ENCODE data around the gene TAX1BP3. TPM values are rescaled to one million over a fixed set of nuclear protein-coding genes. Genes with fewer than 3 reads are reported as not detected.

The TAX1BP3 gene
- total and polyA plus RNA-seq, 2 experiments from 2014 or later, result 98.7 to 134 TPM

GRCh38 chr17:3693829-3694231, 25.5 kb upstream of the TAX1BP3 start (continued):
- TF ChIP-seq REST (IDR thresholded peaks at IDR 0.05; ENCODE audit: unreplicated experiment), result no peak

- DNase-seq (ENCODE audit: low spot score) (no peak), ATAC-seq (no peak)
- peaks cover 6% of the 10 kb centered on the region; the same call in 1 of the 3 replicates for H3K9me3 Mint-ChIP-seq
- H3K27ac ChIP-seq (ENCODE audit: low read depth), result no peak overlapping the region
- peaks cover 14% of the 10 kb centered on the region for H3K4me1 Mint-ChIP-seq
- H3K9me2 ChIP-seq (ENCODE audit: insufficient read depth), result no peaks in the 10 kb centered on the region
- H3K36me3 ChIP-seq (ENCODE audit: insufficient read depth), result no peaks in the 10 kb centered on the region
- no peaks in the 10 kb centered on the region for H4K20me1 ChIP-seq (replicated peaks; ENCODE audit: insufficient read depth)
- peaks cover 25% of the 10 kb centered on the region for H3K27me3 ChIP-seq (ENCODE audit: insufficient read depth)
- H3K4me3 ChIP-seq, result no peak overlapping the region
- no peaks in the 10 kb centered on the region for H3K36me3 Mint-ChIP-seq (ENCODE audit: low read depth)
- peaks cover 12% of the 10 kb centered on the region for H3F3A ChIP-seq (replicated peaks; ENCODE audit: low read depth)
- peaks cover 26% of the 10 kb centered on the region for H3K27me3 Mint-ChIP-seq (ENCODE audit: insufficient read depth, low read depth, poor library complexity)
- TF ChIP-seq STAT1 (IDR thresholded peaks at IDR 0.05; ENCODE audit: unreplicated experiment) (no peak), ZNF114 (CRISPR knock-in tag; IDR thresholded peaks at IDR 0.05) (no peak), CTCF (conservative IDR thresholded peaks at IDR 0.05; ENCODE audit: low read depth in 2 of 2) (no peak), ZNF331 (CRISPR knock-in tag; IDR thresholded peaks at IDR 0.05; ENCODE audit: low read depth) (no peak), ZNF462 (CRISPR knock-in tag; IDR thresholded peaks at IDR 0.05) (no peak), REST (IDR thresholded peaks at IDR 0.05; ENCODE audit: unreplicated experiment) (no peak), EZH2 (IDR thresholded peaks at IDR 0.05; ENCODE audit: low read depth, unreplicated experiment) (no peak), EZH2phosphoT487 (IDR thresholded peaks at IDR 0.05; ENCODE audit: unreplicated experiment) (no peak)
- peaks cover 16% of the 10 kb centered on the region; the same call in 1 of the 2 replicates for H3K4me1 ChIP-seq (ENCODE audit: insufficient read depth)
- no peak overlapping the region for H3K4me2 ChIP-seq
- H3K27ac Mint-ChIP-seq, result no peak overlapping the region
- no peaks in the 10 kb centered on the region for H3K79me2 ChIP-seq (replicated peaks; ENCODE audit: insufficient read depth)
- no peak overlapping the region for H2AFZ ChIP-seq
- H3K4me3 Mint-ChIP-seq, result no peak overlapping the region
Observed at GRCh38 chr17:3693141-3693540, 24.8 kb upstream of the TAX1BP3 start.

All from GM23338 (cell line).